ENCODE data around the gene TRHDE. TPM values are rescaled to one million over a fixed set of nuclear protein-coding genes. Genes with fewer than 3 reads are reported as not detected.

The TRHDE gene
- total RNA-seq, 1 experiment from 2014 or later, result 1.9 TPM

DNA sequence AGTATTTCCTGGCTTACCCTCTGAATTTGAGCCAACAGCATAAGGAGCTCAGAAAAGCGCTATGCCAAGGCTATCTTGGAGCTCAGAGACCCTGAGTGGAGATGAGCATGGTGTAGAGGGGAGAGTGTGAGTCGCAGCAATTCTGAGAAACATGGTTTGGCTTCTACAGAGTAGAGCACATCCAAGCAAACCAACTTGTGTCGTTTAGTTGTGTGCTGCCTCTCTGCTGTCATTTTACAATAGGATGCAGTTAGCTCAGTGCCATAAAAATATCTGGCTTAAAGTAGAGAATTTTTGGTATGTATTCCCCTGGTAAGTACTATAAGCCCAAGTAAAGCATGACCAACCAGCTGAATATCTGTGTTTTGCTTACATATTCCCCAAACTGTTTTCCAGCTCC is 249.2 kb downstream of the TRHDE start:
- no peaks in the 10 kb centered on the region for H3K4me1 ChIP-seq (ENCODE audit: control insufficient read depth, insufficient read depth, low read length)
- no peaks in the 10 kb centered on the region for H3K27me3 ChIP-seq (ENCODE audit: control insufficient read depth, insufficient read depth, low read length)
- DNase-seq (ENCODE audit: low read depth, low spot score) (no peak), ATAC-seq (no peak)
- in situ Hi-C loops (cut with HindIII; ENCODE audit: low pct_unique_long_range_greater_than_20kb, low sequenced_read_pairs), result no loop called here
- no peak overlapping the region for H3K27ac ChIP-seq (ENCODE audit: low read length)
- ChIA-PET POLR2A (no interaction called here), CTCF (no interaction called here)
- intact Hi-C loops (cut with micrococcal nuclease; ENCODE audit: unreplicated experiment), result no loop called here
- no peaks in the 10 kb centered on the region for H3K9me3 ChIP-seq (ENCODE audit: control insufficient read depth, insufficient read depth, low read depth, low read length)
- TF ChIP-seq, protein P1, sequence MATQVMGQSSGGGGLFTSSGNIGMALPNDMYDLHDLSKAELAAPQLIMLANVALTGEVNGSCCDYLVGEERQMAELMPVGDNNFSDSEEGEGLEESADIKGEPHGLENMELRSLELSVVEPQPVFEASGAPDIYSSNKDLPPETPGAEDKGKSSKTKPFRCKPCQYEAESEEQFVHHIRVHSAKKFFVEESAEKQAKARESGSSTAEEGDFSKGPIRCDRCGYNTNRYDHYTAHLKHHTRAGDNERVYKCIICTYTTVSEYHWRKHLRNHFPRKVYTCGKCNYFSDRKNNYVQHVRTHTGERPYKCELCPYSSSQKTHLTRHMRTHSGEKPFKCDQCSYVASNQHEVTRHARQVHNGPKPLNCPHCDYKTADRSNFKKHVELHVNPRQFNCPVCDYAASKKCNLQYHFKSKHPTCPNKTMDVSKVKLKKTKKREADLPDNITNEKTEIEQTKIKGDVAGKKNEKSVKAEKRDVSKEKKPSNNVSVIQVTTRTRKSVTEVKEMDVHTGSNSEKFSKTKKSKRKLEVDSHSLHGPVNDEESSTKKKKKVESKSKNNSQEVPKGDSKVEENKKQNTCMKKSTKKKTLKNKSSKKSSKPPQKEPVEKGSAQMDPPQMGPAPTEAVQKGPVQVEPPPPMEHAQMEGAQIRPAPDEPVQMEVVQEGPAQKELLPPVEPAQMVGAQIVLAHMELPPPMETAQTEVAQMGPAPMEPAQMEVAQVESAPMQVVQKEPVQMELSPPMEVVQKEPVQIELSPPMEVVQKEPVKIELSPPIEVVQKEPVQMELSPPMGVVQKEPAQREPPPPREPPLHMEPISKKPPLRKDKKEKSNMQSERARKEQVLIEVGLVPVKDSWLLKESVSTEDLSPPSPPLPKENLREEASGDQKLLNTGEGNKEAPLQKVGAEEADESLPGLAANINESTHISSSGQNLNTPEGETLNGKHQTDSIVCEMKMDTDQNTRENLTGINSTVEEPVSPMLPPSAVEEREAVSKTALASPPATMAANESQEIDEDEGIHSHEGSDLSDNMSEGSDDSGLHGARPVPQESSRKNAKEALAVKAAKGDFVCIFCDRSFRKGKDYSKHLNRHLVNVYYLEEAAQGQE (IDR thresholded peaks at IDR 0.05; ENCODE audit: insufficient read depth in 1 of 2, low read depth in 2 of 2, low read length in 1 of 2), result no peak
- no peaks in the 10 kb centered on the region for H3K36me3 ChIP-seq (ENCODE audit: control insufficient read depth, insufficient read depth, low read length)
- no TSS peak for BruUV-seq (replicated peaks)
- H3K4me3 ChIP-seq (ENCODE audit: low read depth in 2 of 2, low read length in 2 of 2), result no peak overlapping the region

DNA sequence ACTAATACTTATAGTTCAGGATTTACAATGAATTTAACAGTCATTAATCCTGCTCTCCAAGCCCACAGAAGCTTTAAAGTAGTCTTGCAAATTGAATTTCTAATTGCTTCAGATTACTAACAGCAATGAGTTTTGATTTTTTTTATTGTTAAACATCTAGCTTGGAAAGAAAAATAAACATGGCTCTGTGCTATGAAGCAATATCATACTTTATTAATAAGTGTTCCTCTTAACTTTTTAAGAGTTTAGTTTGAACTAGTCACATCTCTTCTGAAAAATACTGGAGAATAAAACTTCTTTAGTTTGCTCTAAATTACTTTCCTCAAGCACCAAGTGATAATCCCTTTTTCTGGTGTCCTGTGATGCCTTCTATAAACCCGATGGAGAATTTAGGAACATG is 250.2 kb downstream of the TRHDE start:
- H3K27me3 ChIP-seq (ENCODE audit: control insufficient read depth, insufficient read depth, low read length), result no peaks in the 10 kb centered on the region
- POLR2A ChIA-PET, result no interaction called here
- in situ Hi-C loops (cut with HindIII; ENCODE audit: low pct_unique_long_range_greater_than_20kb, low sequenced_read_pairs), result no loop called here

DNA sequence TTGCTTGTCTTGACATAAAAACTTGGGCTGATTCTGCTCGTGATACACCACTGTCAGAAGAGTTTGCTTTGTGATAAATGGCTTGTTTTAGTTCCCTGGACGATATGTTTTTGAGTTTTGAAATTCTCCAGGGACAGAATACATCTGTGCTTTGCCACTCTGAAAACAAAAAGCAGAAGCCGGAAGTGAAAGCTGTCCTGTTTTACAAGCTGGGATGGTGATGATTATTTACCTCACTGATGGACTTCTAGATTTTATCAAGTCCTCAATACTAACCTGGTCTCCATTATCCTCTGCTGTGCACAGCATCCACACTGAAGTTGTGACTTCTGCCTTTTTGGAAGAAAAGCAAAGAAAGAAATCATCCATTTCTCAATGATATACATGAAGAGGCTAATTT is 251.6 kb downstream of the TRHDE start:
- ATAC-seq, result no peak
- in situ Hi-C loops (cut with HindIII; ENCODE audit: low pct_unique_long_range_greater_than_20kb, low sequenced_read_pairs), result no loop called here
- intact Hi-C loops (cut with micrococcal nuclease; ENCODE audit: unreplicated experiment), result no loop called here
- no peaks in the 10 kb centered on the region for H3K27me3 ChIP-seq (ENCODE audit: control insufficient read depth, insufficient read depth, low read length)
- TF ChIP-seq POLR2AphosphoS5 (IDR thresholded peaks at IDR 0.05; ENCODE audit: low read depth, low read length) (no peak), SIN3A (IDR thresholded peaks at IDR 0.05; ENCODE audit: borderline replicate concordance, insufficient read depth, low read depth, low read length) (no peak)
- no TSS peak for BruUV-seq (replicated peaks)
- no peaks in the 10 kb centered on the region for H3K36me3 ChIP-seq (ENCODE audit: control insufficient read depth, insufficient read depth, low read length)
- H3K4me1 ChIP-seq (ENCODE audit: control insufficient read depth, insufficient read depth, low read length), result no peaks in the 10 kb centered on the region
- H3K4me3 ChIP-seq (ENCODE audit: low read depth in 2 of 2, low read length in 2 of 2), result no peak overlapping the region
- DNase-seq (ENCODE audit: low read depth, low spot score), result no peak
- ChIA-PET POLR2A (no interaction called here), CTCF (no interaction called here)
- 0 out of 2 replicates have a peak, but pooled peaks cover 3% of the 10 kb centered on the region for H3K9me3 ChIP-seq (ENCODE audit: control insufficient read depth, insufficient read depth, low read depth, low read length)
- no peak overlapping the region for H3K27ac ChIP-seq (ENCODE audit: low read length)

More for the DNA sequence above, 250.2 kb downstream of the TRHDE start:
- CTCF ChIA-PET, result no interaction called here
- Histone ChIP-seq H3K4me1 (ENCODE audit: control insufficient read depth, insufficient read depth, low read length) (no peaks in the 10 kb centered on the region), H3K36me3 (ENCODE audit: control insufficient read depth, insufficient read depth, low read length) (no peaks in the 10 kb centered on the region), H3K27ac (ENCODE audit: low read length) (no peak overlapping the region), H3K9me3 (ENCODE audit: control insufficient read depth, insufficient read depth, low read depth, low read length) (0 out of 2 replicates have a peak, but pooled peaks cover 3% of the 10 kb centered on the region), H3K4me3 (ENCODE audit: low read depth in 2 of 2, low read length in 2 of 2) (no peak overlapping the region)
- BruUV-seq (replicated peaks), result no TSS peak
- TF ChIP-seq SIN3A (IDR thresholded peaks at IDR 0.05; ENCODE audit: borderline replicate concordance, insufficient read depth, low read depth, low read length), result no peak
- TF ChIP-seq, protein P2, sequence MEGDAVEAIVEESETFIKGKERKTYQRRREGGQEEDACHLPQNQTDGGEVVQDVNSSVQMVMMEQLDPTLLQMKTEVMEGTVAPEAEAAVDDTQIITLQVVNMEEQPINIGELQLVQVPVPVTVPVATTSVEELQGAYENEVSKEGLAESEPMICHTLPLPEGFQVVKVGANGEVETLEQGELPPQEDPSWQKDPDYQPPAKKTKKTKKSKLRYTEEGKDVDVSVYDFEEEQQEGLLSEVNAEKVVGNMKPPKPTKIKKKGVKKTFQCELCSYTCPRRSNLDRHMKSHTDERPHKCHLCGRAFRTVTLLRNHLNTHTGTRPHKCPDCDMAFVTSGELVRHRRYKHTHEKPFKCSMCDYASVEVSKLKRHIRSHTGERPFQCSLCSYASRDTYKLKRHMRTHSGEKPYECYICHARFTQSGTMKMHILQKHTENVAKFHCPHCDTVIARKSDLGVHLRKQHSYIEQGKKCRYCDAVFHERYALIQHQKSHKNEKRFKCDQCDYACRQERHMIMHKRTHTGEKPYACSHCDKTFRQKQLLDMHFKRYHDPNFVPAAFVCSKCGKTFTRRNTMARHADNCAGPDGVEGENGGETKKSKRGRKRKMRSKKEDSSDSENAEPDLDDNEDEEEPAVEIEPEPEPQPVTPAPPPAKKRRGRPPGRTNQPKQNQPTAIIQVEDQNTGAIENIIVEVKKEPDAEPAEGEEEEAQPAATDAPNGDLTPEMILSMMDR (IDR thresholded peaks at IDR 0.05), result no peak
- no peak for TF ChIP-seq POLR2AphosphoS5 (IDR thresholded peaks at IDR 0.05; ENCODE audit: low read depth, low read length)
- intact Hi-C loops (cut with micrococcal nuclease; ENCODE audit: unreplicated experiment), result no loop called here
- DNase-seq (ENCODE audit: low read depth, low spot score) (no peak), ATAC-seq (no peak)

Measured in Panc1 (cell line).